ENCODE measurements around the gene TBC1D21. TPM values are rescaled to one million over a fixed set of nuclear protein-coding genes. Genes with fewer than 3 reads are reported as not detected.

The TBC1D21 gene
- total and polyA plus RNA-seq, 7 experiments from 2014 or later: not detected

- no peaks in the 10 kb centered on the region for H3K27me3 ChIP-seq (ENCODE audit: control insufficient read depth in 2 of 2, insufficient read depth in 2 of 2, low read length in 2 of 2)
- no peak for ATAC-seq
- no peak overlapping the region for H3K4me3 ChIP-seq (ENCODE audit: low read length)
- POLR2A ChIA-PET: no interaction called here
- no peaks in the 10 kb centered on the region for H3K9me3 ChIP-seq (ENCODE audit: control insufficient read depth in 2 of 3, low read length in 3 of 3)
- no peaks in the 10 kb centered on the region for H3K4me1 ChIP-seq (ENCODE audit: control insufficient read depth in 2 of 2, insufficient read depth in 2 of 2, low read length in 2 of 2)
- H3K27ac ChIP-seq (ENCODE audit: low read depth, low read length): no peak overlapping the region
- H3K4me1 Mint-ChIP-seq: peaks cover 0 to 6% (median 0%) of the 10 kb centered on the region in 7 donors
- peaks cover 0 to 1% (median 0%) of the 10 kb centered on the region in 11 donors for H3K9me3 Mint-ChIP-seq
- H3K27me3 Mint-ChIP-seq: peaks cover 0 to 3% (median 0%) of the 10 kb centered on the region in 5 donors
- no peak for DNase-seq
- H3K27ac Mint-ChIP-seq: no peak overlapping the region
- peaks cover 0 to 7% (median 4%) of the 10 kb centered on the region in 5 donors for H3K36me3 Mint-ChIP-seq
- intact Hi-C loops (cut with micrococcal nuclease): no loop called here
- no peak overlapping the region for H3K4me3 Mint-ChIP-seq
- CTCF ChIA-PET: no interaction called here
- no peaks in the 10 kb centered on the region for H3K36me3 ChIP-seq (ENCODE audit: control insufficient read depth in 2 of 3, insufficient read depth in 3 of 3, low read length in 3 of 3)
These were observed 26.8 kb downstream of the TBC1D21 start for GRCh38 chr15:73900095-73900712.

GRCh38 chr15:73901126-73901810, 27.9 kb downstream of the TBC1D21 start:
- Histone ChIP-seq H3K4me3 (ENCODE audit: low read length) (no peak overlapping the region), H3K9me3 (ENCODE audit: control insufficient read depth in 2 of 3, low read length in 3 of 3) (no peaks in the 10 kb centered on the region), H3K4me1 (ENCODE audit: control insufficient read depth in 2 of 2, insufficient read depth in 2 of 2, low read length in 2 of 2) (no peaks in the 10 kb centered on the region), H3K27me3 (ENCODE audit: control insufficient read depth in 2 of 2, insufficient read depth in 2 of 2, low read length in 2 of 2) (no peaks in the 10 kb centered on the region), H3K27ac (ENCODE audit: low read depth, low read length) (no peak overlapping the region), H3K36me3 (ENCODE audit: control insufficient read depth in 2 of 3, insufficient read depth in 3 of 3, low read length in 3 of 3) (no peaks in the 10 kb centered on the region)
- no peak for ATAC-seq
- Mint-ChIP-seq H3K36me3 (peaks cover 0 to 7% (median 4%) of the 10 kb centered on the region in 5 donors), H3K27ac (peak overlapping the region in 1 of 9 donors; percentile 45), H3K9me3 (peaks cover 0 to 1% (median 0%) of the 10 kb centered on the region in 11 donors), H3K4me1 (peaks cover 0 to 6% (median 0%) of the 10 kb centered on the region in 7 donors), H3K27me3 (peaks cover 0 to 1% (median 0%) of the 10 kb centered on the region in 5 donors), H3K4me3 (no peak overlapping the region)
- CTCF ChIA-PET: no interaction called here
- intact Hi-C loops (cut with micrococcal nuclease): no loop called here
- DNase-seq: no peak
- POLR2A ChIA-PET: no interaction called here

- ATAC-seq: no peak
These were observed 29.0 kb downstream of the TBC1D21 start for GRCh38 chr15:73902121-73903020.

GRCh38 chr15:73904026-73904815, 30.9 kb downstream of the TBC1D21 start:
- ATAC-seq (no peak), DNase-seq (no peak)
- Histone ChIP-seq H3K4me3 (ENCODE audit: low read length) (no peak overlapping the region), H3K27me3 (ENCODE audit: control insufficient read depth in 2 of 2, insufficient read depth in 2 of 2, low read length in 2 of 2) (no peaks in the 10 kb centered on the region), H3K9me3 (ENCODE audit: control insufficient read depth in 2 of 3, low read length in 3 of 3) (no peaks in the 10 kb centered on the region), H3K4me1 (ENCODE audit: control insufficient read depth in 2 of 2, insufficient read depth in 2 of 2, low read length in 2 of 2) (no peaks in the 10 kb centered on the region), H3K27ac (ENCODE audit: low read depth, low read length) (no peak overlapping the region), H3K36me3 (ENCODE audit: control insufficient read depth in 2 of 3, insufficient read depth in 3 of 3, low read length in 3 of 3) (no peaks in the 10 kb centered on the region)
- POLR2A ChIA-PET: no interaction called here
- Mint-ChIP-seq H3K4me1 (peaks cover 0 to 17% (median 0%) of the 10 kb centered on the region in 7 donors), H3K27me3 (peaks cover 0 to 1% (median 0%) of the 10 kb centered on the region in 5 donors), H3K27ac (peak overlapping the region in 1 of 9 donors; percentile 53), H3K36me3 (peaks cover 0 to 14% (median 4%) of the 10 kb centered on the region in 5 donors), H3K4me3 (no peak overlapping the region), H3K9me3 (peaks cover 0 to 1% (median 0%) of the 10 kb centered on the region in 11 donors)
- intact Hi-C loops (cut with micrococcal nuclease): no loop called here
- CTCF ChIA-PET: interaction anchor here (0.5 kb wide), 1 partner anchor 570 kb away, joined by 5 read pairs; no protein-coding TSS in a partner anchor

More at GRCh38 chr15:73902121-73903020, 29.0 kb downstream of the TBC1D21 start:
- CTCF ChIA-PET: no interaction called here
- Mint-ChIP-seq H3K27me3 (peaks cover 0 to 1% (median 0%) of the 10 kb centered on the region in 5 donors), H3K9me3 (peaks cover 0 to 1% (median 0%) of the 10 kb centered on the region in 11 donors), H3K4me1 (peaks cover 0 to 10% (median 0%) of the 10 kb centered on the region in 7 donors), H3K4me3 (no peak overlapping the region), H3K27ac (no peak overlapping the region), H3K36me3 (peaks cover 0 to 9% (median 4%) of the 10 kb centered on the region in 5 donors)
- DNase-seq: no peak
- intact Hi-C loops (cut with micrococcal nuclease): no loop called here
- H3K4me3 ChIP-seq (ENCODE audit: low read length): no peak overlapping the region
- H3K27ac ChIP-seq (ENCODE audit: low read depth, low read length): no peak overlapping the region
- no peaks in the 10 kb centered on the region for H3K9me3 ChIP-seq (ENCODE audit: control insufficient read depth in 2 of 3, low read length in 3 of 3)
- POLR2A ChIA-PET: no interaction called here
- no peaks in the 10 kb centered on the region for H3K4me1 ChIP-seq (ENCODE audit: control insufficient read depth in 2 of 2, insufficient read depth in 2 of 2, low read length in 2 of 2)
- no peaks in the 10 kb centered on the region for H3K36me3 ChIP-seq (ENCODE audit: control insufficient read depth in 2 of 3, insufficient read depth in 3 of 3, low read length in 3 of 3)
- H3K27me3 ChIP-seq (ENCODE audit: control insufficient read depth in 2 of 2, insufficient read depth in 2 of 2, low read length in 2 of 2): no peaks in the 10 kb centered on the region

- H3K9me3 Mint-ChIP-seq: peaks cover 0 to 1% (median 0%) of the 10 kb centered on the region in 11 donors
- H3K27me3 Mint-ChIP-seq: peaks cover 0 to 1% (median 0%) of the 10 kb centered on the region in 5 donors
- H3K4me1 ChIP-seq (ENCODE audit: control insufficient read depth in 2 of 2, insufficient read depth in 2 of 2, low read length in 2 of 2): no peaks in the 10 kb centered on the region
- no peaks in the 10 kb centered on the region for H3K9me3 ChIP-seq (ENCODE audit: control insufficient read depth in 2 of 3, low read length in 3 of 3)
- ChIA-PET POLR2A (no interaction called here), CTCF (interaction anchor here (3.6 kb wide), 1 partner anchor 30 kb away, joined by 20 read pairs; no protein-coding TSS in a partner anchor)
- H3K36me3 Mint-ChIP-seq: peaks cover 0 to 19% (median 4%) of the 10 kb centered on the region in 5 donors
- no peak overlapping the region for H3K27ac ChIP-seq (ENCODE audit: low read depth, low read length)
- H3K4me3 Mint-ChIP-seq: no peak overlapping the region
- H3K36me3 ChIP-seq (ENCODE audit: control insufficient read depth in 2 of 3, insufficient read depth in 3 of 3, low read length in 3 of 3): no peaks in the 10 kb centered on the region
- no peak overlapping the region for H3K4me3 ChIP-seq (ENCODE audit: low read length)
- peaks cover 0 to 17% (median 0%) of the 10 kb centered on the region in 7 donors for H3K4me1 Mint-ChIP-seq
- DNase-seq (no peak), ATAC-seq (no peak)
- intact Hi-C loops (cut with micrococcal nuclease): no loop called here
- no peaks in the 10 kb centered on the region for H3K27me3 ChIP-seq (ENCODE audit: control insufficient read depth in 2 of 2, insufficient read depth in 2 of 2, low read length in 2 of 2)
- H3K27ac Mint-ChIP-seq: no peak overlapping the region
These were observed 32.0 kb downstream of the TBC1D21 start for GRCh38 chr15:73905225-73905827.

Data from naive thymus-derived CD4-positive, alpha-beta T cell (primary cell).